AG04449 (cell line): ENCODE measurements around the gene TAF11L14.

Source experiments
- CTCF ChIA-PET: fragments of 350-600 bp; formaldehyde crosslinking; extraction: SDS; loops from one replicate; lab custom pipeline; 2021; ENCODE audit warnings: antibody characterized with exemption; lab: Yijun Ruan, JAX
- POLR2A ChIA-PET: fragments of 400-600, 350-600 bp; formaldehyde crosslinking; extraction: SDS; loops from one replicate; lab custom pipeline; 2020; ENCODE audit warnings: antibody characterized with exemption, inconsistent platforms; lab: Yijun Ruan, JAX
- DNase-seq: peaks from one replicate; pipeline ENCODE4 v3.0.0-alpha.2; 2010; ENCODE audit warnings: low read depth, low spot score
- H3K4me3 ChIP-seq: 2 replicates; pipeline ENCODE4 v1.5.1; 2011; ENCODE audit warnings: low read depth, mild to moderate bottlenecking, control low read depth, low read length
- CTCF ChIP-seq: IDR thresholded peaks from one replicate; pipeline ENCODE4 v1.5.1; 2011; ENCODE audit warnings: mild to moderate bottlenecking, moderate library complexity, low read length, control low read depth, inconsistent platforms; ENCODE audit not compliant: insufficient read depth; ENCODE audit errors: missing control alignments

Gene TAF11L14

GRCh38 chr5:17665836-17666235 lies 31.6 kb downstream of the TAF11L14 start:
- TF ChIP-seq CTCF = no peak
- CTCF ChIA-PET = no interaction called here
- no peak for DNase-seq
- POLR2A ChIA-PET = no interaction called here
- H3K4me3 ChIP-seq = no peak overlapping the region

GRCh38 chr5:17666726-17667235 lies 32.5 kb downstream of the TAF11L14 start:
- H3K4me3 ChIP-seq = no peak overlapping the region
- ChIA-PET CTCF (no interaction called here), POLR2A (no interaction called here)
- no peak for DNase-seq
- TF ChIP-seq CTCF = no peak

GRCh38 chr5:17670353-17670752 lies 36.1 kb downstream of the TAF11L14 start:
- no peak for TF ChIP-seq CTCF
- no peak overlapping the region for H3K4me3 ChIP-seq
- ChIA-PET POLR2A (no interaction called here), CTCF (no interaction called here)
- no peak for DNase-seq

GRCh38 chr5:17678751-17679324 lies 44.6 kb downstream of the TAF11L14 start:
- DNase-seq = no peak
- no peak for TF ChIP-seq CTCF
- ChIA-PET POLR2A (no interaction called here), CTCF (no interaction called here)
- H3K4me3 ChIP-seq = no peak overlapping the region

- ChIA-PET POLR2A (no interaction called here), CTCF (no interaction called here)
- no peak for TF ChIP-seq CTCF
- no peak for DNase-seq
- no peak overlapping the region for H3K4me3 ChIP-seq
Measured at GRCh38 chr5:17679597-17680203, 45.4 kb downstream of the TAF11L14 start.

- no peak for TF ChIP-seq CTCF
- ChIA-PET POLR2A (no interaction called here), CTCF (no interaction called here)
Measured at GRCh38 chr5:17680737-17681136, 46.5 kb downstream of the TAF11L14 start.

More at GRCh38 chr5:17680737-17681136, 46.5 kb downstream of the TAF11L14 start:
- no peak for DNase-seq
- no peak overlapping the region for H3K4me3 ChIP-seq
